IPS DF 19.7 (cell line): ENCODE measurements around the gene ZNF207.
"Not testable (repeated sequence)": the region's sequence is repeated elsewhere in the genome, so short reads cannot be mapped to it uniquely, and the experiment has no call there.

Experiments used
- DNase-seq: peaks from one replicate; pipeline ENCODE4 v3.0.0-alpha.2; 2013; ENCODE audit warnings: low read depth, low spot score

Gene ZNF207

GRCh38 chr17:32335046-32335445 is 14.9 kb upstream of the ZNF207 start:
- no peak for DNase-seq

- no peak for DNase-seq
Measured at GRCh38 chr17:32335687-32336086, 14.3 kb upstream of the ZNF207 start.

DNA sequence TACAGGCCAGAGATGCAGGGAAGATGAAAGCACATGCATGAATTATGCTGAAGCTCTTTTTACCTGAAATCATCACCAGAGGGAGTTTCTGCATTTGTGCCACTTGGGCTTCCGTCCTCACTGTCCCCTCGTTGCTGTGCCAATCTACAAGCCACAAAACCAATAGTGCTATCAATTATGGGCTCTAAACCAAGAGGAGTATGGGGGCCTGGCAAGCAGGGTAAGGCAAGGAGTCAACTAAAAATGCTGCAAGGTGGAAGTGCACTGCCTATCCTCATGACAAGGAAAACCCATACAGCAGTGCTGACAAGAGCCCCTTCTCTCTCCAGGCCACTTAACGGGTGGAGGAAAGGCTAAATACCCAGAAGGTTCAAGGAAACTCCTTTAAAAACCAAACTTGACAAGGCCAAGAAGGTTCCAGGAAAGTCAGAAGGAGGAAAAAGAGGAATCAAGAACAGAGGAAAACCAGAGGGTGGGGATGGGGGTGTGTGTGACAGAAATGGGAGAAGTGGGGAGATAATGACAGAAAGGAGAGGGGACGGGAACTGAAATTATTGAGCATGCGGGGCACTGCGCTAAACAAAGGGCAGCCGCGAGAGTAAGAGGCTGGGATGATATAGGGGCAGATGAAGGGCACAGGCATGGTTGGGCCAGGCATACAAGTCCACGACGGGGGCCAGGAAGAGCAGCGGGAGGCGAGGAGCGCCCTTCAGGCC is 8.7 kb upstream of the ZNF207 start:
- no peak for DNase-seq

DNA sequence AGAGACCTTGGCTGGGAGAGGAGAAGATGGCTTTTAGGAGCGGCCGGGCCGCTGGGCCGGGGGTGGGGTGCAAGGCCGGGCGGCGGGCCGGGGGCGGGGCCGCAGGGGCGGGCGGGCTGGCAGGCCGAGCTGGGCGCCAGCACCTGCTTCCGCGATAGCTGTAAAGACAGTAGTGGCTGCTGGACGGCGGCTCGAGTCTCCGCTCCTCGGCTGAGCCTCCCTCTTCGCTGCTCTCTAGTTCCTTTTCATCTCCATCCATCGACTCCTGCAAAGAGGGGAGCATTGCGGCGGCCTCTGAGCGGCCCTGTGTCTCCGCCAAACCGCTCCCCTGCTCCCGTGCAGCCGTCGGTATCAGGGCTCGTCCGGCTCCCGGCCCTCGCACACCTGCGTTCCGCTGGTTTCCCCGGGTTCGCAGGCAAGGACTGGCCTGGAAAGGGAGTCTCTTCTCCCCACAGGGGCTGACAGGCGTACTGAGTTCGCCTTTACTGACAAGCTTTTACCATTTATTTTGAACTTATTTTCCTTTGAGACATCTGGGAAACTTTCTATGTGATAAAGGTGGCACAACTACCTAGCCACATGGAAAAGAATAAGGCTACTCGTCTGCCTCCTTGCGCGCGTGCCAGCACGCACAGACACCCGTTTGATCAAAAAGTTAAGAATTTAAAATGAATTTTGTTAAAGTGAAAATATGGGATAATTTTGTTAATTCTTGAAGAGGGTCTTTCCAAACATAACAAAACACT is 7.9 kb upstream of the ZNF207 start, which contains the start of gene C17orf75:
C17orf75 (minus strand) TSS at position 317 of the 746 bp plus-strand sequence; CDS start at position 283, 34 bp downstream.
- DNase-seq = peak; percentile 30

DNA sequence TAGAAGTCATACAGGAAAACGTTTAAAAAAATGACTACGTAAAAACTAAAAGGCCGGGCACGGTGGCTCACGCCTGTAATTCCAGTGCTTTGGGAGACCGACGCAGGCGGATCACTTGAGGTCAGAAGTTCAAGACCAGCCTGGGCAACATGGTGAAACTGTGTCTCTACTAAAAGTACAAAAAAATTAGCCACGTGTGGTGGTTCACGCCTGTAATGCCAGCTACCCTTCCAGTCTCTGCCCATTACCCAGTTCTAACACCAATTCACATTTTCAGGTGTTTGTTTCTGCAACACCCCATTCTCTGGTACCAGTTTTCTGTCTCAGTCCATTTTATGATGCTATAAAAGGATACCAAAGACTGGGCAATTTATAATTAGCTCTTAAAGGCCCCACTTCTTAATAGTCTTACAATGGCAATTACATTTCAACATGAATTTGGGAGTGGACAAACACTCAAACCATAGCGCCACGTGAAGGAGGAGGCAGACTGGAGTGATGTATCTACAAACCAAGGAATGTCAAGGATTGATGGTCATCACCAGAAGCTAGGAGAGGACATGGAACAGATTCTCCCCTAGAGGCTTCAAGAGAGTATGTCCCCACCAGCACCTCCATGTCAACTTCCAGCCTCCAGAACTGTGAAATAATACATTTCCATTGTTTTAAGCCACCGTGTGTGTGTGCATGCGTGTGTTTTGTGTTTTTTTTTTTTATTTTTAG is 7.2 kb upstream of the ZNF207 start:
- DNase-seq = no peak

DNA sequence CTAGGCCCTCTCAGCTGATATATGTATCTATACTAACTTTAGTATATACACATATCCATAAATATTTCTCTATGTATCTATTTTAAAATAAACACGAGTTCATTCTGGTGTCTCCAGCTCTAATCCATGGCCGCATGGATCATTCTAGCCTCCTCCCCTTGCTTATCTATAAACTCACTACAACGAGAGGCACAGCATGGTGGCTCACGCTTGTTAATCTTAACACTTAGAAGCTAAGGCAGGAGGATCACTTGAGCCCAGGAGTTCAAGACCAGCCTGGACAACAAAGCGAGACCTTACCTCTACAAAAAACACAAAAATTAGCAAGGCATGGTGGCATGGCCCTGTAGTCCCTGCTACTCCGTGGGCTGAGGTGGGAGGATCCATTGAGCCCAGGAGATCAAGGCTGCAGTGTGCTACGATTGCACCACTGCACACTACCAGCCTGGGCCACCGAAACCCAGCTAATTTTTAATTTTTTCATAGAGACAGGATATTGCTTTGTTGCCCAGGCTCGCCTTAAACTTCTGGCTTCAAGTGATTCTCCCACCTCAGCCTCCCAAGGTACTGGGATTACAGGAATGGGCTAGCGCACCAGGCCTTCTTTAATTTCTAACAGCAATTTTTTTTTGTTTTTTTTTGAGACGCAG is 3.9 kb upstream of the ZNF207 start:
- DNase-seq = no peak

DNA sequence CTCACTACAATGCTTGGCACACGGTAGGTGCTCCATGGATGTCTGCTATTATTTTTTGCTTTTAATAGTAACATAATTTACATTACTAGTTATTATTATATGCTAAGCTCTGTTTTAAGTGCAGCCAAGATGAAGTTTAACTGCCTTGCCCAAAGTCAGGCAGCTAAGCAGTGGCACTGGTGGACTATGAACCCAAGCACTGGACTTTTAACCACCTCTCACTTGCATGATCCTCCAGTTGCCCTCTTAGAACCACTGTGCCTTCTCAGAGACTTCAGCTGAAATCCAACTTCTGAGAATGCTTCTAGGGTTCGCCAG is 1.5 kb upstream of the ZNF207 start:
- no peak for DNase-seq

GRCh38 chr17:32349503-32349853 is 479 bp upstream of the ZNF207 start:
- DNase-seq = no peak

- no peak for DNase-seq
Measured at GRCh38 chr17:32350666-32351418, 885 bp downstream of the ZNF207 start.

DNA sequence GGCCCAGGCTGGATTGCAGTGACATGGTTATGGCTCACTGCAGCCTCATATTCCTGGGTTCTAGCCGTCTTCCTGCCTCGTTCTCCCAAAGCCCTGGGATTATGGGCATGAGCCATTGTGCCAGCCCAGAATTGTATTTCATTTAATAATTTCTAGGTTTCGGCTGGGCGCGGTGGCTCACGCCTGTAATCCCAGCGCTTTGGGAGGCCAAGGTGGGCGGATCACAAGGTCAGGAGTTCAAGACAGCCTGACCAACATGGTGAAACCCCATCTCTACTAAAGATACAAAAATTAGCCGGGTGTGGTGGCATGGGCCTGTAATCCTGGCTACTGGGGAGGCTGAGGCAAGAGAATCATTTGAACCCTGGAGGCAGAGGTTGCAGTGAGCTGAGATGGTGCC is 2.8 kb downstream of the ZNF207 start:
- DNase-seq = not testable (repeated sequence)

DNA sequence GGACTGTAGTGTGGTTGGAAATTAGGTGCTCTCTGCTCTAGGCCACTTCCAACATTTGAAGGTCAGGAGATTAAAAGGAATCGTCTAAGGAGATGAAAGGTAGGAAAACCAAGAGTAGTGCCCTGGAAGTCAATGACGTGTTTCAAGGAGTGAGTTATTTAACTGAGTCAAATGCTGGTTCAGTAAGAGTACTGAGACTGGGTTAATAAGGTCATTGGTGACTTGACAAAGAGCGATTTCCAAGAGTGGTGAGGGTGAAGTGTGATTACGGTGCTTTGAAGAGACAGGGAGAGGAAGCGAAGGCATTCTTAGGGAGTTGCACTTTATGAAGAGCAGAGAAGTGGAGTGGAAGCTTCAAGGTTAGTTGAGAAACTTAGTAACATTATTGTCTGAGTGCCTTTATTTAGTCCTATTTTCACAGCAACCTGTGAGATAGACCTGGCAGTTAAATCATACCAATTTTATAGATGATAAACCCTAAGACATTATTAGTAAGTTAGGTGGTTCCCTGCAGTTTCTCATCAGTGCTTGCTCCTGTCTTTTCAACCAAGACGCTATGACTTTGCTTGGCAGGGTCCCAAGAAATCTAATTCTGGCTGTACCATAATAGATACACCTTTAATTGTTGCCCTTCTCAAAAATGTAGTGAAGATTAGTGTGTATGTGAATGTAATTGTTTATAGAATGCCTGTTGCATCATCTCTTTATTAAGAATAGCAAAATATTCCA is 5.9 kb downstream of the ZNF207 start:
- no peak for DNase-seq

DNA sequence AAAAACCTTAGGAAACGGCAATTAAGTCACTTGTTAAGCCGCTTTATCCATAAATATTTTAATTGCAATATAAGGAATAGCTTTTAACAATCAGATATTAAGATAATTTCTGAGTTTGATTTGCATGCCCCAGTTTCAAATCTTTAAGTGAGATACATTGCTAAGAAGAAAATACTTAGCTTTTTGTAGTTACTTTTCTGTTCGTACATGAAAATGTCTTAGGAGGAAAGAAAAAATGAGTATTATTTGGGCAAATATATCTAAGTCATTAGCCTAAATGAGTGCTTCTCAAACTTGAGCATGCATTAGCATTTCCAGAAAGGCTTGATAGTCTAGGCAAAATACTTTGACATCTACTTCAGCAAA is 6.4 kb downstream of the ZNF207 start:
- no peak for DNase-seq

- DNase-seq = no peak
Measured at GRCh38 chr17:32356750-32357149, 6.8 kb downstream of the ZNF207 start.

DNA sequence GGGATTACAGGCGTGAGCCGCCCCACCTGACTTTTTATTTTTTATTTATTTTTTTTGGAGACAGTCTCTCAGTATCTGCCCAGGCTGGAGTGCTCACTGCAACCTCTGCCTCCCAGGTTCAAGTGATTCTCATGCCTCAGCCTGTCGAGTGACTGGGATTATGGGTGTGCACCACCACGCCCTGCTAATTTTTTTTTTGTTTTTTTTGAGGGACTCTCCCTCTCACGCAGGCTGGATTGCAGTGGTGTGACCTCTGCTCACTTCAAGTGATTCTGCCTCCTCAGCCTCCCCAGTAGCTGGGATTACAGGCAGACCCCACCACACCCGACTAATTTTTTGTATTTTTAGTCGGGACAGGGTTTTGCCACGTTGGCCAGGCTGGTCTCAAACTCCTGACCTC is 7.7 kb downstream of the ZNF207 start:
- no peak for DNase-seq

DNA sequence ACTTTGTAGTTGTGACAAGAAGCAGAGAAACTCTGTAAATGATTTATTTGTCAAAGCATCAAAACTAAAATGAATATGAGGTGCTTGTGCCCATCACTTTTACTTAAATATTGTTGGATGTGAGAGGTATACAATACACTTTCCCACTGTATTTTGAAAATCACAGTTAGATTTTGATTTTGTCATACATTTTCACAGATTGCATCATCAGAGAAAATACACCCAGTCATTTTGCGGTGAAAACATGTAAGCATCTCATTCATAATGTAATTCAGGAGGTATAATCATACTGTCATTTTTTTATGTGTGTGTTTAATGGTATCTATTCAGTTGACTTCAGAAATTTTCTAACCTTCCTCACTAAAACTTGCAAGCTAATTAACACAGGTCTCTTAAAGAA is 11.3 kb downstream of the ZNF207 start:
- DNase-seq = no peak

DNA sequence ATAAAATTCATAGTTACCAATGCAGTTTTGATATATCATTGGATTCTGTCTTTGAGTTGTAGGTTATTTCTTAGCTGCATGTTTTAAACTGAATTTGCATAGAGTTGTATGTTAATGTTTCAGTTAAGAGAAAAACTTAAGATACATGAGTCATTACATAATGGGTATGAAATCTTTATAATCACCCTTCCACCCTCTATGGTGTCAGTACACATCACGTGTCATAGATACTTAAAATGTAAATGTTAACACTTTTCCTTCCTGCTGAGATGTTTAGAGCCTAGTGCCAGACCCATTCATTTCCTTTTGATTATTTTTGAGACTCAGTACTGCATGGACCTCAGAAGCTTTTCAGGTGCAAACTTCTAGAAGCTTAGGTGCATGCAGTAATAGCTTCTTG is 20.5 kb downstream of the ZNF207 start:
- no peak for DNase-seq

- DNase-seq = no peak
Measured at GRCh38 chr17:32382526-32383223, 32.7 kb downstream of the ZNF207 start.

- no peak for DNase-seq
Measured at GRCh38 chr17:32383926-32384434, 34.0 kb downstream of the ZNF207 start.

DNA sequence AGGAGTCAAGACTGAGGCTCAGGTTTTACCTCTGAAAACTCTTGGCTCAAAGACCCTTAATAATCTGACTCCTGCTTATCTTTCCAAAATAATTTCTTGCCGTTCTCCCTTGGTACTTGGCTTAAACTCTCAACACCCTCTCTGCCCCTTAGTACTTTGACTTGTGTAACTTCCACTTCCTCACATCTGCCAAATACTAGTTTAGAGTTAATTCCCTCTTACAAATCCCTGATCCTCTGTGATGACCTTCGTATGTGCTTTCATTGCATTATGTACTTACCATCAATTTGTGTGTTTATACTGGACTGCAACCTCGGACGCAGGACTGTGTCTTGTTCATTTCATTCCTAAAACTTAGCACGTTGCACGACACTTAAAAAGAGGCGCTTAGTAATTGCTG is 35.2 kb downstream of the ZNF207 start:
- no peak for DNase-seq

- no peak for DNase-seq
Measured at GRCh38 chr17:32385971-32386370, 36.0 kb downstream of the ZNF207 start.
